ENCODE results near the gene ADGRB2. TPM values are rescaled to one million over a fixed set of nuclear protein-coding genes. Genes with fewer than 3 reads are reported as not detected.

Gene ADGRB2
- total RNA-seq, 2 donors from 2014 or later = 3.0 to 10.2 TPM

GRCh38 chr1:31751822-31752241 lies 12.3 kb downstream of the ADGRB2 start:
- H3K9me3 ChIP-seq = no peaks in the 10 kb centered on the region
- no peak overlapping the region for H3K27ac ChIP-seq
- intact Hi-C loops (cut with DNase I) = no loop called here
- TF ChIP-seq POLR2A (IDR thresholded peaks at IDR 0.05) (no peak), POLR2AphosphoS5 (IDR thresholded peaks at IDR 0.05) (no peak)
- TF ChIP-seq, protein P1, sequence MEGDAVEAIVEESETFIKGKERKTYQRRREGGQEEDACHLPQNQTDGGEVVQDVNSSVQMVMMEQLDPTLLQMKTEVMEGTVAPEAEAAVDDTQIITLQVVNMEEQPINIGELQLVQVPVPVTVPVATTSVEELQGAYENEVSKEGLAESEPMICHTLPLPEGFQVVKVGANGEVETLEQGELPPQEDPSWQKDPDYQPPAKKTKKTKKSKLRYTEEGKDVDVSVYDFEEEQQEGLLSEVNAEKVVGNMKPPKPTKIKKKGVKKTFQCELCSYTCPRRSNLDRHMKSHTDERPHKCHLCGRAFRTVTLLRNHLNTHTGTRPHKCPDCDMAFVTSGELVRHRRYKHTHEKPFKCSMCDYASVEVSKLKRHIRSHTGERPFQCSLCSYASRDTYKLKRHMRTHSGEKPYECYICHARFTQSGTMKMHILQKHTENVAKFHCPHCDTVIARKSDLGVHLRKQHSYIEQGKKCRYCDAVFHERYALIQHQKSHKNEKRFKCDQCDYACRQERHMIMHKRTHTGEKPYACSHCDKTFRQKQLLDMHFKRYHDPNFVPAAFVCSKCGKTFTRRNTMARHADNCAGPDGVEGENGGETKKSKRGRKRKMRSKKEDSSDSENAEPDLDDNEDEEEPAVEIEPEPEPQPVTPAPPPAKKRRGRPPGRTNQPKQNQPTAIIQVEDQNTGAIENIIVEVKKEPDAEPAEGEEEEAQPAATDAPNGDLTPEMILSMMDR (IDR thresholded peaks at IDR 0.05) = no peak
- WGBS = 87% methylated on average over 5 of the region's 5 CpGs
- H3K27me3 ChIP-seq (replicated peaks; ENCODE audit: insufficient read depth) = no peaks in the 10 kb centered on the region
- no peak for DNase-seq (ENCODE audit: low spot score)
- no peaks in the 10 kb centered on the region for H3K36me3 ChIP-seq
- H3K4me1 ChIP-seq (replicated peaks) = no peaks in the 10 kb centered on the region
- no peak overlapping the region for H3K4me3 ChIP-seq

DNA sequence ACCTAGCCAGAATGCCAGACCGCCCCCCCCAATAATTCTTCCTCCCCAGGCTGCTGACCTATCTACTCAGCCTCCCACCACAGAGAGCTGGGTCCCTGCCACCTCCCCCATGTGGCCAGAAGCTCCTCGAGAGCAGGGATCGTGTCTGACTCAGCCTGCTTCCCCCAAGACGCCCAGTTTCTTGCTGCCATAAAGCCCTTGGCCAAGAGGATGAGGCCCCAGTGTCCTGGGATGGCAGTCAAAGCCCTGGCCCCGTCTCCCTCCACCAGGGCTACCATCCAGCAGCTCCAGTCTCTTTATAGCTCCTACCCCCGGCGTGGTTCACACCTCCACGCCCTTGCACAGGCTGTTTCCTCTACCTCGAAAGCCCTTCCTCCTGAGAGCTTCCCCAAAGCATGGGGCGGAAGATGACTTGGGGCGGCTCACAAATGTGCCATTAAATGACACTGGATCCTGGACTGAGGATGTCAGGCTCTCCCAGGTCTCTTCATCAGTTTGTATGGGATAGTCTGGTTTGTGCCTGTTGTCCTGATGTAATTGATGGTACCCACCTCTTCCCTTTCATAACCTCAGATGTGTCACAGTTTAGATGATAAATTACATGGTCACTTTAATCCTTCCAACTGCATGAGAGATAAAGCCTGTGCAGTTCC lies 13.2 kb downstream of the ADGRB2 start:
- Histone ChIP-seq H3K4me1 (replicated peaks) (no peaks in the 10 kb centered on the region), H3K27ac (no peak overlapping the region), H3K36me3 (no peaks in the 10 kb centered on the region), H3K27me3 (replicated peaks; ENCODE audit: insufficient read depth) (no peaks in the 10 kb centered on the region), H3K9me3 (no peaks in the 10 kb centered on the region), H3K4me3 (no peak overlapping the region)
- TF ChIP-seq POLR2A (IDR thresholded peaks at IDR 0.05) (no peak), POLR2AphosphoS5 (IDR thresholded peaks at IDR 0.05) (no peak)
- TF ChIP-seq, protein P1 (IDR thresholded peaks at IDR 0.05) = no peak
- intact Hi-C loops (cut with DNase I) = no loop called here
- 57% methylated on average over 11 of the region's 11 CpGs for WGBS
- DNase-seq (ENCODE audit: low spot score) = no peak

DNA sequence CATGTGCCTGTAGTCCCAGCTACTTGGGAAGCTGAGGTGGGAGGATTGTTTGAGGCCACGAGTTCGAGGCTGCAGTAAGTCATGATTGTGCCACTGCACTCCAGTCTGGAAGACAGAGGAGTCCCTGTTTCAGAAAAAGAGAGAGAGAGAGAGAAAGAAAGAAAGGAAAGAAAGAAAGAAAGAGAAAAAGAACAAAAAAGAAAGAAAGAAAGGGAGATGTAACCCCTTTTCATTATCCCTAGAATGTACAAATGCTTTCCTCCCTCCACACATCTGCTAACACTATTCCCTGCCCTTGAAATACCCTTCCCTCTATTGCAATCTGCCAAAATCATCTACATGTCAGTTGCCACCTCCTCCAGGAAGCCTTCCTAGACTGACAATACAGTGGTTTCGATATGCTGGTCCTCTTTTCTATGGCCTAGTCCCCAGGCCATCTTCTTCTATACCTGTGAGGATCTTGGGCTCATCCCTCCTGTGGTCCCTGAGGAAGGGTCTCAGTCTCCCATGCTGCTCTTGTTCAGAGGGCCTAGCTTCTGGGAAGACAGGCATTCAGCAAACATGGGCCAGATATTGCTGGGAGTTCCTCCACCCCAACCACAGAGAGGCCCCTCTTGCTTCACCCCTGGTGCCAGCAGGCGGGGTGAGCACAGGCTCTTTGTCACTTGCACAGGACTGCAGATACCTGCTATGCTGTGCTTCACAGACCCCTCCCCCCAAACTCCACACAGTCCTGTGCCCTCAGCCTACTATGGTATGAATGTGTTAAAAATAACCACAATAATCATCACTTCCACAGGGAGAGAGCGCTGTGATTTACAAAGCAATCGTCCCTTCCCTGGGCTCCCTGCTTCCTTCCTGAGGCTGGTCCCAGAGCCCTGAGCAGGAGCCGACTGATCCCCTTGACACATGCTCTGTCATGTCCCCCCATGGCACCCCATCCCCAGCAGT lies 14.1 kb downstream of the ADGRB2 start:
- DNase-seq (ENCODE audit: low spot score) = no peak
- H3K4me1 ChIP-seq (replicated peaks) = no peaks in the 10 kb centered on the region
- WGBS = 79% methylated on average over 7 of the region's 7 CpGs
- intact Hi-C loops (cut with DNase I) = no loop called here
- no peaks in the 10 kb centered on the region for H3K36me3 ChIP-seq
- H3K27me3 ChIP-seq (replicated peaks; ENCODE audit: insufficient read depth) = no peaks in the 10 kb centered on the region
- TF ChIP-seq POLR2A (IDR thresholded peaks at IDR 0.05) (no peak), POLR2AphosphoS5 (IDR thresholded peaks at IDR 0.05) (no peak)
- TF ChIP-seq, protein P1 (IDR thresholded peaks at IDR 0.05) = no peak
- H3K27ac ChIP-seq = no peak overlapping the region
- no peaks in the 10 kb centered on the region for H3K9me3 ChIP-seq
- no peak overlapping the region for H3K4me3 ChIP-seq

DNA sequence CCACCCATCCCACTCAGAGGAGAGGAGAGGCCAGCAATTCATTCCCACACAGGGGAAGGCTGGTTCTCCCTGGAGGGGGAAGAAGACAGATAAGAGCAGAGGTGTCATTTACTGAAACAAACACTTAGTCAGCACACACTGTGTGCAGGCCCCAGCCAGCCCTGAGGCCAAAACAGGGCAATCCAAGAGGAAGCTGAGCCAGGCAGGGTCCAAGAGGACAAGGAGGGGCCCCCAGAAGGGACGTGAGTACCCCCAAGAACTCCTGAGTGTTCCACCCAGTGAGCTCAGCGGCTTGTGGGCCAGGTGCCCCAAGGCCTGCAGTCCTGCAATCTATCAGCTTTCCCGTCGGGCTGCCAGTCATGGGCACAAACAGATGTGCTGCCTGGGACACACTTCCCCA lies 15.8 kb downstream of the ADGRB2 start:
- Histone ChIP-seq H3K27me3 (replicated peaks; ENCODE audit: insufficient read depth) (no peaks in the 10 kb centered on the region), H3K4me1 (replicated peaks) (no peaks in the 10 kb centered on the region), H3K27ac (no peak overlapping the region), H3K36me3 (no peaks in the 10 kb centered on the region), H3K4me3 (no peak overlapping the region), H3K9me3 (no peaks in the 10 kb centered on the region)
- intact Hi-C loops (cut with DNase I) = no loop called here
- WGBS = 68% methylated on average over 4 of the region's 4 CpGs
- no peak for TF ChIP-seq POLR2A (IDR thresholded peaks at IDR 0.05)
- TF ChIP-seq, protein P1 (IDR thresholded peaks at IDR 0.05) = no peak
- no peak for TF ChIP-seq POLR2AphosphoS5 (IDR thresholded peaks at IDR 0.05)
- DNase-seq (ENCODE audit: low spot score) = no peak
